NCI-H2081 (cell line): ENCODE measurements around the gene LMBR1L.
"Not testable (repeated sequence)": the region's sequence is repeated elsewhere in the genome, so short reads cannot be mapped to it uniquely, and the experiment has no call there.

ENCODE experiments used
- DNase-seq, 2 experiments: peaks; one replicate each; lab custom pipeline; 2025; lab: John Stamatoyannopoulos, UW

LMBR1L gene, protein sequence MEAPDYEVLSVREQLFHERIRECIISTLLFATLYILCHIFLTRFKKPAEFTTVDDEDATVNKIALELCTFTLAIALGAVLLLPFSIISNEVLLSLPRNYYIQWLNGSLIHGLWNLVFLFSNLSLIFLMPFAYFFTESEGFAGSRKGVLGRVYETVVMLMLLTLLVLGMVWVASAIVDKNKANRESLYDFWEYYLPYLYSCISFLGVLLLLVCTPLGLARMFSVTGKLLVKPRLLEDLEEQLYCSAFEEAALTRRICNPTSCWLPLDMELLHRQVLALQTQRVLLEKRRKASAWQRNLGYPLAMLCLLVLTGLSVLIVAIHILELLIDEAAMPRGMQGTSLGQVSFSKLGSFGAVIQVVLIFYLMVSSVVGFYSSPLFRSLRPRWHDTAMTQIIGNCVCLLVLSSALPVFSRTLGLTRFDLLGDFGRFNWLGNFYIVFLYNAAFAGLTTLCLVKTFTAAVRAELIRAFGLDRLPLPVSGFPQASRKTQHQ

DNA sequence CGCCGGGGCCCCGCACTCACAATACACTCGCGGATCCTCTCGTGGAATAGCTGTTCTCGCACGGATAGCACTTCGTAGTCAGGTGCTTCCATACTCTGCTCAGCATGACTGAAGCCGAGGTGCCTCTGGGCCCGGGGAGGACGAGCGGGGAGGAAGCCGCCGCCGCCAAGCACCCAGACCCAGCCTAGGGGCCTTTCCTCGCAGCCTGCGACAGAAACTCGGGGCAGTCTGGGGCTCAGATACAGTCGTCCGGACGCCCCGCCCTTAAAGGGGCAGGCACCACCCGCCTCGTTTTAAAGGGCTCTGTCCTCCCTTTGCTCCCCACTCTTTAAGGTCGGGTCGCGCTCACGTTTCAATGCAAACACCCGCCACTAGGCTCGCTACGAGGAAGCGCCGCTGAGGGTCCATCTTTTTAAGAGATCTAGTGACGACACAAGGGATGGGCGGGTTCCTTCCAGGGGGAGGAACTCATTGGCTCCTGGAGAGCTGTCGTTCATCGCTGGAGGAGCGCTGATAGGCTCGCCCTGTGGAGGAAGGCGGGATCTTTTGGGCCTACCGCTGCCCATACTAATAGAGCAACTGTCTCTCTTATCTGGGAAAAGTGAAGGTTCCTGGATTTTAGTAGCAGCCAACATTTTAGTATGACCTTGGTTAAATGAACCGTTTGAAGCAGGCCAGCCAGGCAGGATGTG, at the start of gene LMBR1L:
TSS of gene LMBR1L (minus strand) at position 384 of the 692 bp plus-strand sequence. CDS start at position 92, 292 bp downstream.
- DNase-seq, result peak; percentile 97

DNA sequence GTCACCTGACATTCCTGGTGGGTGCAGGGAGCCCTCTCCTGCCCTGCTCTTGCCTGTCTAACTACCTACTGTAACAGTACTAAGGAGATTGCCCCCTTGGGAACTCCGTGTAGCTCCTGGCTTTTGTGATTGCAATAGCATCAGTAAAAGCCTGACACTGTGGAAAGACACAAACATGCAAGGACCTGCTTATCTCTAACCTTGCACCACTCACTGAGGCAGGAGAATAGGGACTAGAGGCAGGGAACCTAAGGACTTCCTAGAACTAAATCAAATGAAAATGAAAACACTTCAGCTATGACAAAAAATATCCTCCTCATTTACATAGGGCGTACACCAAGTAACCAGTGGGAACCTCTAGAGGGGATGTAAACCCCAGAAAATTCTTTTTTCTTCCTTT, 49.8 kb upstream of the LMBR1L start:
- DNase-seq, result no peak

GRCh38 chr12:49154221-49154620, 43.6 kb upstream of the LMBR1L start:
- no peak for DNase-seq

GRCh38 chr12:49147384-49147783, 36.7 kb upstream of the LMBR1L start:
- DNase-seq, result no peak

GRCh38 chr12:49146406-49146805, 35.8 kb upstream of the LMBR1L start:
- DNase-seq, result no peak

DNA sequence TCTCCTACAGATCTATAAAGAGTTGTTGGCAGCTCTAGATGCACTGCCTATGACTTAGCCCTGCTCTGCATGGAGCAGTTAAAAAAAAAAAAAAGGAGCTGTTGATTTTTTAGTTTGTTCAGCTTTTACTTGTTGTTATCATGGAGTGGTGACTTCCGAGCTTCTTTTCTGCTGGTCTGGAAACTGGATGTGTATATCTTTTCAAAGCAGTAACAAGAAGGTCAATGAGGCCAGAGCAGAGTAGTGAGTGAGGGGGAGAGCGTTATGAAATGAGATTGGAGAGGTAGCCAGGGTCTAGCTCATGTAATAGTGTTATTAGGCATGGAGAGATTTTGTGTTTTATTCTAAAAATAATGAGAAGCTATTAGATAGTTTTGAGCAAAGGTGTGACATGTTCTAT, 33.7 kb upstream of the LMBR1L start:
- DNase-seq, result no peak

- DNase-seq, result no peak
Measured at GRCh38 chr12:49138999-49139398, 28.4 kb upstream of the LMBR1L start.

DNA sequence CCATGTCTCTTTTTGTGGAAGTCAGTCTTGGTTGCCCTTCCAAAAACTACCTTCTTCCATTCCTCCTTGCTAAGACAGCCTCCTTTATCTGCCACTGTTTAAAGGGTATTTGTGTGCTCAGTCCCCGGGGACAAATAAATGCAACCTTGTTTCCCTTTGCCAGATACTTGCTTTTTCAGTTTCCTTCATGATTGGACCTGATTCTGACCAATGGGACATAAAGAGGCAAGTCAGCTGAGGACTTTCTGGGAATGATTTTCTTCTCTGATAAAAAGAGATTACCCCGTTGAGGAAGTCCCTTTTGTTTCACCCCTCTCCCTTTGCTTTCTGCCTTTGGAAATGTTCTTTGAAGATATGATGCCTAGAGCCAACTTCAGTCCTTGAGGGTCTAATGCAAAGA, 27.9 kb upstream of the LMBR1L start:
- no peak for DNase-seq

- DNase-seq, result no peak
Measured at GRCh38 chr12:49137476-49137875, 26.8 kb upstream of the LMBR1L start.

- DNase-seq, result not testable (repeated sequence)
Measured at GRCh38 chr12:49136997-49137396, 26.4 kb upstream of the LMBR1L start.

DNA sequence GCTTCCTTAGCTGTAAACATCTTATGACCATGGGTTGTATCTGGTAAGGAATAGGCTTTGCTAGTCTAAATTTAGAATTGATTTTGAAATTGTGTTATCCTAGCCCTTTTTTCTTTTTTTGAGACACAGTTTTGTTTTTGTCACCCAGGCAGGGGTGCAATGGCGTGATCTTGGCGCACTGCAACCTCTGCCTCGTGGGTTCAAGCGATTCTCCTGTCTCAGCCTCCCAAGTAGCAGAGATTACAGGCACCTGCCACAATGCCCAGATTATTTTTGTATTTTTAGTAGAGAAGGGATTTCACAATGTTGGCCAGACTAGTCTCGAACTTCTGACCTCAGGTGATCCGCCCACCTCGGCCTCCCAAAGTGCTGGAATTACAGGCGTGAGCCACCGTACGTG, 22.9 kb upstream of the LMBR1L start:
- no peak for DNase-seq

GRCh38 chr12:49133014-49133413, 22.4 kb upstream of the LMBR1L start:
- DNase-seq, result peak in 1 of 2 experiments; percentile 35

- peak; percentile 30 to 59 for DNase-seq
Measured at GRCh38 chr12:49131894-49132461, 21.3 kb upstream of the LMBR1L start.

DNA sequence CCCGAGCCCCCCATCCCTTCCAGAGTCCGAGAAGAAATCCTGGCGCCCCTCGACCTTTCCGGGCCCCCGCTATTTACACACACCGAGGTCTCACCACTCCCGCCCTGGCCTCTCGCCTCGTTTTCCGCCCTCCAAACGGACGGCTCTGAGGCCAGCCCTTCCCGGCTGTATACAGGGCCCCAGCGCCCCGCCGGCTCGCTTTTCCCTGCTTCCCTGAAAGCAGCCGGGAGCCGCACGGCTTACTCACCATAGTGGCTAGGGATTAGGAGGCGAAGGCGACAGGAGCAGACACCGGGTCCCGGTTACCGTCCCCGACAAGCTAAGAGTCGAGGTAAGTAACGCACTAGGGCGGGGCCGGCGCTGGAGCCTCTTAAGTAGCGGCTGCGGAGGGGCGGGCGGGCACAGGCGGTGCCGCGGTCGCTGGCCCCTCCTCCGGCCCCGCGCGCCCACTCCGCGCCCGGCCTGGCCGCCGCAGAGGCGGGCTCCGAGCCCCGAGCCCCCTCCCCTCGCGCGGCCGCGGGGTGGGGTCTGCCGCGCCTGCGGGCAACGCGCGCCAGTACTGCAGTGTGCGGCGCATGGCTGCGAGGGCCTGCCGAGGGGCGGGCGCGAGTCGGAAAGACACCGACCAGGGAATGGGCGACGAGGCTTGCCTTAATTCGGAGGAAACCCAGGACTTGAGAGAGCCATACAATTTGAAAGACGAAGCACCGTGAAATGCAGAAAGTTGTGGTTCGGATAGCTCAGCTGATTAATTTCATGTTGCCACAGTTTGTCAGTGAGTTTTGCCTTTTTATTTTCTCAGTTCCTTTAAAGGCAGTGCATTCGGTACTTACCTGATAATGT, 20.6 kb upstream of the LMBR1L start, which contains the start of gene TUBA1B:
TSS of gene TUBA1B (minus strand) at position 345 of the 843 bp plus-strand sequence. CDS start at position 250, 95 bp downstream.
- DNase-seq, result peak; percentile 93 to 94

DNA sequence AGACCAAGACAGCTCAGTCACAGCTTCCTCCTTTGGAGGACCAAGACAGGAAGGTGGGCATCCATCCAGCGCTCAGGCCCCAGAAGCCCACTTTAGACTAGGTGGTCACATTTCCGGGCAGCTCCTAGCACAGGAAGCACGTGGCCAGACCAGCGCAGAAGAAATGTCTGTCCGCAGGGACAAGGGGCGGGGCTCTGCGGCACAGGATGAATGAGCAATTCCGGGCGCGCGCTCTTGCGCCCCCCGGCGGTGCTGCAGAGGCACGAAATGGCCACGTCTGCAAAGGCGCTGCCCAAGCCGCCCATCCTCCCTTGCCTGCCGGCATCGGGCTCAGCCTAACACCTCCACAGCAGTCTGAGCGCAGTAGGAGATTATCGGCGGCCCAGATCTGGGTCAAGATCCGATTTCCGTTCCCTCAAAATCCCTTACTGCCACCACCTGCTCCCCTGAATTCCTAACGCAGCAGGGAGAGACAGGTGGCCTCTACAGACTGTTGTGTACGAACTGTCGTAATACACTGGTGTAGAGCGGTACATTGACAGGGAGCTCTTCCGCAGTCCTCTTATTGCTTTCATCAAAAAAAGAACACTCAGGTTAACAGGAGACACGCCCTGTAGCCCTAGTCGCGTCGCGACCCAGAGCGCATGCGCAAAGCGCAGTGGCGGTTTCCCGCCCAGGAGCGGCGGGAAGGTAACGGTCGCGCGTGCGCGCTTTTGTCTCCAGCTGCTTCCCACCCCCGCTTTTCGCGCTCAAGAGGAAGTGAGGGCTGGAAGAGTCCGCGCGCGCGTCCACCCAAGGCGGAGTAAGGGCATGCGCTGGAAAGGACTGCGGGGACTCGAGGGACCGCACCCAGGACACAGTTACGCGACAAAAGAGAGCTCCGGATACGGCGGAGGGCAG, 19.8 kb upstream of the LMBR1L start:
- peak; percentile 94 for DNase-seq

- DNase-seq, result no peak
Measured at GRCh38 chr12:49129332-49130150, 18.9 kb upstream of the LMBR1L start.

DNA sequence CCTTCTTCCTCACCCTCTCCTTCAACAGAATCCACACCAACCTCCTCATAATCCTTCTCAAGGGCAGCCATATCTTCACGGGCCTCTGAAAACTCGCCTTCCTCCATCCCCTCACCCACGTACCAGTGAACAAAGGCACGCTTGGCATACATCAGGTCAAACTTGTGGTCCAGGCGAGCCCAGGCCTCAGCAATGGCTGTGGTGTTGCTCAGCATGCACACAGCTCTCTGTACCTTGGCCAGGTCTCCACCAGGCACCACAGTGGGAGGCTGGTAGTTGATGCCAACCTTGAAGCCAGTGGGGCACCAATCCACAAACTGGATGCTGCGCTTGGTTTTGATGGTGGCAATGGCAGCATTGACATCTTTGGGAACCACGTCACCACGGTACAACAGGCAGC, 17.3 kb upstream of the LMBR1L start:
- DNase-seq, result not testable (repeated sequence)

DNA sequence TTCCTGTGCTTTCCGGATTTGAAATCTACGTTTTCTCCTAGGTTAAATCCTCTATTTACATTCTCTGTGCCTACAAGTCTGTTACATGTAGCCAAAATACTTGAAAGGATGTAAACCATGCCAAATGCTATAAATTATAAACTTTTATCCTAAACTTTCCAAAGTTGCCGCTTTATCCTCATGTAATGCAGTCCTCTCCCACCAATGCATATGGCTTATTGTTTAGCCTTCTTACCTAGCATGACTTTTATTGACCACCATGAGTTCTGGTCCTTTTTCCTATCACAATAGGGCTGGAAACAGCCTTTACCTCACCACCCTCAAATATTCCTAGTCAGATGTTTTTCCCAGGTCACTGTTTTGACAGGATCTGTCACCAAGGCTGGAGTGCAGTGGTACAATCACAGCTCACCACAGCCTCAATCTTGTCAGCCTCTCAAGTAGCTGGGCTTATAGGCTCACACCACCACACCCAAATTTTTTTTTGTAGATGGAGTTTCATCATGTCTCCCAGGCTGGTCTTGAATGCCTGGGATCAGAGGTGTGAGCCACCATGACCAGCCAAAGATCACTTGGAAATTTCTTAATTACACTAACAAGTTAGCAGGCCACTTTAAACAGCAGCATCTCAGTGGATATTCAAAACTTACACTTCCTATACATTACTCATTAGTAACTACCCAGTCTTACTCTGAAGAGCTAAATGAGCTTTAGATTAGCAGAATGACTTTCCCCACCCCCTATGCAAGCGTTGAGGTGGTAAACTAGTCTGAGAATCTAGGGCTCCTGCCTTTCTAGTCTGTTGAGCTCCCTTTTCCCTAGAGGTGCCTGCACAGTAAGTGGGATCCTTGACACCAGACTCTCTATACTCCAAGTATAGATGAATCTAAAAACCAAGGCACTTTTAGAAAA, 16.5 kb upstream of the LMBR1L start:
- no peak for DNase-seq
